GM12875 (cell line): ENCODE data around the gene TMED3.
"Not testable (repeated sequence)": the region's sequence is repeated elsewhere in the genome, so short reads cannot be mapped to it uniquely, and the experiment has no call there.

Experiments used
- H3K4me3 ChIP-seq: one replicate; pipeline ENCODE4 v1.5.1; 2011; ENCODE audit warnings: low read depth, low read length, control low read depth
- CTCF ChIP-seq: IDR thresholded peaks from 2 replicates; pipeline ENCODE4 v1.5.1; 2011; ENCODE audit warnings: low read depth, mild to moderate bottlenecking, control low read depth, inconsistent platforms, low read length, moderate library complexity, borderline replicate concordance; ENCODE audit not compliant: insufficient read depth

The TMED3 gene

GRCh38 chr15:79308874-79309273, 2.0 kb upstream of the TMED3 start:
- H3K4me3 ChIP-seq, result no peak overlapping the region
- no peak for TF ChIP-seq CTCF

GRCh38 chr15:79310612-79310984, 314 bp upstream of the TMED3 start:
- TF ChIP-seq CTCF, result no peak
- H3K4me3 ChIP-seq, result peak overlapping the region; percentile 51

- H3K4me3 ChIP-seq, result peak overlapping the region; percentile 94
- TF ChIP-seq CTCF, result no peak
Observed at GRCh38 chr15:79311901-79312553, 1.1 kb downstream of the TMED3 start.

GRCh38 chr15:79314186-79314585, 3.3 kb downstream of the TMED3 start:
- no peak overlapping the region for H3K4me3 ChIP-seq

GRCh38 chr15:79314811-79315210, 3.9 kb downstream of the TMED3 start:
- no peak for TF ChIP-seq CTCF

More at GRCh38 chr15:79314186-79314585, 3.3 kb downstream of the TMED3 start:
- TF ChIP-seq CTCF, result no peak

GRCh38 chr15:79315623-79316328, 4.9 kb downstream of the TMED3 start:
- H3K4me3 ChIP-seq, result no peak overlapping the region
- no peak for TF ChIP-seq CTCF

More at GRCh38 chr15:79314811-79315210, 3.9 kb downstream of the TMED3 start:
- no peak overlapping the region for H3K4me3 ChIP-seq

GRCh38 chr15:79316864-79317263, 6.0 kb downstream of the TMED3 start:
- TF ChIP-seq CTCF, result no peak

GRCh38 chr15:79319973-79320372, 9.1 kb downstream of the TMED3 start:
- not testable (repeated sequence) for H3K4me3 ChIP-seq

More at GRCh38 chr15:79316864-79317263, 6.0 kb downstream of the TMED3 start:
- H3K4me3 ChIP-seq, result no peak overlapping the region
